T-helper 2 cell treated with Interferon-gamma antibody and Interleukin-4, amounts not matched to agents 5 μg/mL and 100 μg/mL, for 36 hours (primary cell): ENCODE measurements around the gene KCNMB2.

Source experiments
- DNase-seq: peaks from one replicate; pipeline ENCODE4 v3.0.0; 2021; ENCODE audit warnings: low spot score
- H3K27ac Mint-ChIP-seq: one replicate; pipeline ENCODE4 v1.8.0; 2021; ENCODE audit warnings: mild to moderate bottlenecking, mixed read lengths
- H3K27me3 Mint-ChIP-seq: one replicate; pipeline ENCODE4 v1.8.0; 2021; ENCODE audit warnings: low read depth, mixed read lengths
- H3K36me3 Mint-ChIP-seq: one replicate; pipeline ENCODE4 v1.8.0; 2021; ENCODE audit warnings: low read depth, mixed read lengths
- H3K4me1 Mint-ChIP-seq: one replicate; pipeline ENCODE4 v1.8.0; 2021; ENCODE audit warnings: low read depth, mixed read lengths
- H3K4me3 Mint-ChIP-seq: one replicate; pipeline ENCODE4 v1.8.0; 2022; ENCODE audit warnings: mild to moderate bottlenecking, moderate library complexity, mixed read lengths
- H3K9me3 Mint-ChIP-seq: one replicate; pipeline ENCODE4 v1.8.0; 2021; ENCODE audit warnings: mixed read lengths

KCNMB2 gene

DNA sequence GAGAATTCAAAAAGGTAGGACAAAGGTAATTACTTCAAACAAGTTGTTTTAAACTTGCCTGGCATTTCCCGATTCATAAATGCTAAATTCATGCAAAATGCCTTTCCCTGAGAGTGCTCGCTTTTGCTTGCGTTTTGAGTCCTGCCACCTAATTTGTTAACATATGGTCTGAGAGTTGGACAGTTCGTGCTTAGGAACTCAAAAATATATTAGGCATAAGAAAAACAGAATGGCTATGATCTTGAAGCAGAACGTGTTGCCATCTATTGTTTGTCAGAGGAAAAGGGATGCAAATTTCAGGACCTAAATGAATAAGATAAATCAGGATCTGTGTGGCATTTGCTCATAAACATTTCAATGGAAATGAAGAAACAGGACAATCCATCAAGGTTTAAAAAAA, 339.6 kb downstream of the KCNMB2 start:
- no peaks in the 10 kb centered on the region for H3K27me3 Mint-ChIP-seq
- no peaks in the 10 kb centered on the region for H3K36me3 Mint-ChIP-seq
- no peak overlapping the region for H3K4me3 Mint-ChIP-seq
- H3K9me3 Mint-ChIP-seq = no peaks in the 10 kb centered on the region
- no peak overlapping the region for H3K27ac Mint-ChIP-seq
- DNase-seq = no peak
- H3K4me1 Mint-ChIP-seq = no peaks in the 10 kb centered on the region

DNA sequence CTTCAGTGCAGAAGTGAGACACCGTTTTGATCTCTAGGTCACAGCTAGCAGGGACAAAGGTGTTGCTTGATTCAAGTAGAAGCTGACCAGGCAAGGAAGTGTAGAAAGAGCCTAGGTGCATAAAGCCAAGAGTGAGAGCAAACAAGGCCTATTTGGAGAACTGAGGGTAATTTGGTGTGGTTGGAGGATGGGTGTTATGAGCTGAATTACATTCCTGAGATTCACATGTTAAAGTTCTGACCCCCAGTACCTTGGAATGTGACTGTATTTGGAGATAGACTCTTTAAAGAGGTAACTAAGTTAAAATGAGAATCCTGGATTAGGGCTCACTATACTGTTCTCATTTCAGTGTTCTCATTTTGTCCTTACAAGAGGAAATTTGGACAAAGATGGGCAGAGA, 344.0 kb downstream of the KCNMB2 start:
- Mint-ChIP-seq H3K4me1 (no peaks in the 10 kb centered on the region), H3K27ac (no peak overlapping the region), H3K27me3 (no peaks in the 10 kb centered on the region), H3K4me3 (no peak overlapping the region), H3K36me3 (no peaks in the 10 kb centered on the region), H3K9me3 (no peaks in the 10 kb centered on the region)
- no peak for DNase-seq
